SK-N-SH (cell line): Measurements from ENCODE around the gene MYO16. TPM values are rescaled to one million over a fixed set of nuclear protein-coding genes. Genes with fewer than 3 reads are reported as not detected.
A peak's percentile ranks its signal among the peaks of the same experiment; 100 is the strongest.

Experiments used
- CTCF ChIA-PET: fragments of 300-600, 350-600 bp; formaldehyde crosslinking; extraction: SDS; loops from one replicate; lab custom pipeline; 2021; lab: Yijun Ruan, JAX
- POLR2A ChIA-PET: fragments of 350-600 bp; sonication (Branson Sonifier 250); formaldehyde crosslinking; extraction: SDS; loops from one replicate; lab custom pipeline; 2020; ENCODE audit warnings: antibody characterized with exemption, inconsistent platforms; lab: Yijun Ruan, JAX
- DNase-seq: peaks from one replicate; pipeline ENCODE4 v3.0.0; 2012
- H2AFZ ChIP-seq: fragments of 200-600 bp; sonication (generic); 2 replicates; pipeline ENCODE4 v1.8.1; 2016; ENCODE audit warnings: antibody characterized with exemption, mild to moderate bottlenecking, low read depth
- H3F3A ChIP-seq: fragments of 200-600 bp; sonication (generic); replicated peaks from 2 replicates; pipeline ENCODE3; 2016; ENCODE audit warnings: antibody characterized with exemption, mild to moderate bottlenecking; ENCODE audit not compliant: insufficient read depth
- H3K27ac ChIP-seq, 2 experiments: fragments of 200-500 bp in 1 of 2; fragments of 200-600 bp in 1 of 2; sonication (Bioruptor generic) in 1 of 2; sonication (generic), shearing (Covaris generic) in 1 of 2; 2 replicates each; pipeline versions ENCODE4 v1.5.1 to v1.6.1; 2014 to 2016; ENCODE audit warnings: low read depth in 2 of 2, inconsistent platforms in 1 of 2, low read length in 1 of 2, mild to moderate bottlenecking in 1 of 2, mixed read lengths in 1 of 2
- H3K27me3 ChIP-seq: fragments of 200-600 bp; sonication (generic), shearing (Covaris generic); 2 replicates; pipeline ENCODE4 v1.6.1; 2016; ENCODE audit warnings: mixed run types; ENCODE audit not compliant: insufficient read depth
- H3K36me3 ChIP-seq, 2 experiments: fragments of 200-500 bp in 1 of 2; fragments of 200-600 bp in 1 of 2; sonication (Bioruptor generic) in 1 of 2; sonication (generic) in 1 of 2; replicated peaks in 1 of 2; 2 replicates each; pipeline versions ENCODE3 to v1.5.1; 2014 to 2016; ENCODE audit warnings: low read length in 1 of 2, mild to moderate bottlenecking in 1 of 2; ENCODE audit not compliant: insufficient read depth in 2 of 2, control insufficient read depth in 1 of 2
- H3K4me1 ChIP-seq, 2 experiments: fragments of 200-500 bp in 1 of 2; fragments of 200-600 bp in 1 of 2; sonication (Bioruptor generic) in 1 of 2; sonication (generic), shearing (Covaris generic) in 1 of 2; 2 replicates each; pipeline versions ENCODE4 v1.5.1 to v1.6.1; 2014 to 2016; ENCODE audit warnings: low read depth in 1 of 2, low read length in 1 of 2, mixed run types in 1 of 2; ENCODE audit not compliant: insufficient read depth in 2 of 2, control insufficient read depth in 1 of 2
- H3K4me2 ChIP-seq: fragments of 200-600 bp; sonication (generic), shearing (Covaris generic); 2 replicates; pipeline ENCODE4 v1.6.1; 2017; ENCODE audit warnings: mixed run types
- H3K4me3 ChIP-seq, 2 experiments: fragments of 200-500 bp in 1 of 2; fragments of 200-600 bp in 1 of 2; sonication (Bioruptor generic) in 1 of 2; sonication (generic), shearing (Covaris generic) in 1 of 2; 2 replicates each; pipeline versions ENCODE4 v1.5.1 to v1.8.1; 2014 to 2016; ENCODE audit warnings: low read depth in 2 of 2, inconsistent platforms in 1 of 2, low read length in 1 of 2, mild to moderate bottlenecking in 1 of 2, mixed read lengths in 1 of 2, moderate library complexity in 1 of 2
- H3K79me2 ChIP-seq: fragments of 200-600 bp; sonication (generic); 2 replicates; pipeline ENCODE4 v1.8.1; 2017; ENCODE audit warnings: mild to moderate bottlenecking; ENCODE audit not compliant: insufficient read depth
- H3K9ac ChIP-seq: fragments of 200-600 bp; sonication (generic); 2 replicates; pipeline ENCODE4 v1.6.1; 2017; ENCODE audit warnings: mixed run types
- H3K9me2 ChIP-seq: fragments of 200-600 bp; sonication (generic); 2 replicates; pipeline ENCODE4 v1.6.1; 2017; ENCODE audit warnings: mixed run types
- H3K9me3 ChIP-seq: fragments of 200-600 bp; sonication (generic); 2 replicates; pipeline ENCODE4 v1.6.1; 2017; ENCODE audit warnings: mixed run types, mild to moderate bottlenecking, moderate library complexity
- H4K20me1 ChIP-seq: fragments of 200-600 bp; sonication (generic); 2 replicates; pipeline ENCODE4 v1.6.1; 2017; ENCODE audit warnings: mild to moderate bottlenecking, mixed run types; ENCODE audit not compliant: insufficient read depth
- CTCF ChIP-seq: fragments of 200-600 bp; sonication (generic); IDR thresholded peaks from 2 replicates; pipeline ENCODE4 v1.6.1; 2017; ENCODE audit warnings: antibody characterized with exemption, mild to moderate bottlenecking, moderate library complexity
- ELF1 ChIP-seq: IDR thresholded peaks from 2 replicates; pipeline ENCODE4 v1.4.0; 2012
- EP300 ChIP-seq, 2 experiments: IDR thresholded peaks; 2 replicates each; pipeline versions ENCODE4 v1.4.0 to v1.6.1; 2012; ENCODE audit warnings: borderline replicate concordance in 1 of 2, low read depth in 1 of 2, low read length in 1 of 2
- EZH2phosphoT487 ChIP-seq: fragments of 200-600 bp; sonication (generic); IDR thresholded peaks from 2 replicates; pipeline ENCODE4 v1.6.1; 2017; ENCODE audit warnings: low read depth, mixed run types, mild to moderate bottlenecking, antibody characterized with exemption, moderate library complexity, borderline replicate concordance
- FOSL2 ChIP-seq: IDR thresholded peaks from 2 replicates; pipeline ENCODE4 v1.4.0; 2012; ENCODE audit warnings: low read depth, mild to moderate bottlenecking, moderate library complexity, borderline replicate concordance
- FOXM1 ChIP-seq: IDR thresholded peaks from 2 replicates; pipeline ENCODE4 v1.4.0; 2012; ENCODE audit warnings: low read depth, mild to moderate bottlenecking
- GABPA ChIP-seq: IDR thresholded peaks from 2 replicates; pipeline ENCODE4 v1.4.0; 2012; ENCODE audit warnings: low read depth, mild to moderate bottlenecking
- JUND ChIP-seq: IDR thresholded peaks from 2 replicates; pipeline ENCODE4 v1.4.0; 2012
- MAX ChIP-seq: IDR thresholded peaks from 2 replicates; pipeline ENCODE4 v1.4.0; 2012; ENCODE audit warnings: low read depth
- MEF2A ChIP-seq: IDR thresholded peaks from 2 replicates; pipeline ENCODE4 v1.4.0; 2012; ENCODE audit warnings: low read depth, borderline replicate concordance
- NFIC ChIP-seq: IDR thresholded peaks from 2 replicates; pipeline ENCODE4 v1.4.0; 2012; ENCODE audit warnings: borderline replicate concordance
- PBX3 ChIP-seq: IDR thresholded peaks from 2 replicates; pipeline ENCODE4; 2012
- RCOR1 ChIP-seq: fragments of 150-350 bp; IDR thresholded peaks from 2 replicates; pipeline ENCODE4 v1.6.1; 2017; ENCODE audit warnings: antibody characterized with exemption, low read length
- REST ChIP-seq: IDR thresholded peaks from 2 replicates; pipeline ENCODE4 v1.6.1; 2012; ENCODE audit warnings: mild to moderate bottlenecking, low read depth, low read length, moderate library complexity
- RFX5 ChIP-seq: IDR thresholded peaks from 2 replicates; pipeline ENCODE4 v1.6.1; 2012; ENCODE audit warnings: mild to moderate bottlenecking, improper control_type of control experiment, low read length
- SIN3A ChIP-seq: IDR thresholded peaks from 2 replicates; pipeline ENCODE4 v1.6.1; 2012; ENCODE audit warnings: low read depth, mild to moderate bottlenecking, low read length, moderate library complexity, borderline replicate concordance
- TAF1 ChIP-seq: IDR thresholded peaks from 2 replicates; pipeline ENCODE4 v1.6.1; 2012; ENCODE audit warnings: low read depth, mild to moderate bottlenecking, low read length, moderate library complexity, borderline replicate concordance
- TCF12 ChIP-seq: IDR thresholded peaks from 2 replicates; pipeline ENCODE4 v1.4.0; 2012
- USF1 ChIP-seq: IDR thresholded peaks from 2 replicates; pipeline ENCODE4 v1.4.0; 2012; ENCODE audit warnings: low read depth, borderline replicate concordance
- USF2 ChIP-seq: fragments of 150-350 bp; IDR thresholded peaks from 2 replicates; pipeline ENCODE4 v1.6.1; 2017; ENCODE audit warnings: antibody characterized with exemption, low read length, low read depth, borderline replicate concordance
- YY1 ChIP-seq: IDR thresholded peaks from 2 replicates; pipeline ENCODE4 v1.4.0; 2012; ENCODE audit warnings: low read depth, mild to moderate bottlenecking
- ZBTB33 ChIP-seq: IDR thresholded peaks from 2 replicates; pipeline ENCODE4 v1.4.0; 2012; ENCODE audit warnings: low read depth, borderline replicate concordance
- whole genome bisulfite sequencing: methylation state at CpG from one replicate; pipeline ENCODE4 v1.1.6; 2017; ENCODE audit warnings: low lambda C conversion rate; 5-methylcytosine and 5-hydroxymethylcytosine counted together
- polyA plus RNA-seq, 3 experiments: library from polyadenylated mRNA; depleted of rRNA; stranded (reverse); fragments of >200 nt; gene quantifications; 2 replicates each; pipeline ENCODE4 v1.2.3, GENCODE V29; 2012

Gene MYO16
- polyA plus RNA-seq, 1 of the 3 experiments (the other 2 are of a cell fraction): 0.07 TPM

GRCh38 chr13:109243311-109243951 is 614.0 kb downstream of the MYO16 start:
- H3K9me2 ChIP-seq: no peaks in the 10 kb centered on the region
- no peaks in the 10 kb centered on the region for H3K9me3 ChIP-seq
- CTCF ChIA-PET: interaction anchor here (1.4 to 2.5 kb wide), 2 partner anchors 10 kb away, joined by 3 to 7 read pairs; no protein-coding TSS in a partner anchor
- no peaks in the 10 kb centered on the region for H3K27me3 ChIP-seq
- no peak for DNase-seq
- peak overlapping the region; percentile 66; the same call in 1 of the 2 replicates for H2AFZ ChIP-seq
- H3F3A ChIP-seq: peaks cover 7% of the 10 kb centered on the region
- 6% methylated on average over 9 of the region's 9 CpGs for WGBS
- POLR2A ChIA-PET: no interaction called here
- H4K20me1 ChIP-seq: no peaks in the 10 kb centered on the region
- H3K4me3 ChIP-seq: peak overlapping the region in 1 of 2 experiments; percentile 35; a peak in 3 of 4 replicates
- no peaks in the 10 kb centered on the region for H3K79me2 ChIP-seq
- peak overlapping the region; percentile 65 for H3K9ac ChIP-seq
- 0 out of 4 replicates have a peak, but pooled peaks cover 0 to 11% of the 10 kb centered on the region in 2 experiments for H3K4me1 ChIP-seq
- peak overlapping the region; percentile 64 for H3K4me2 ChIP-seq
- H3K36me3 ChIP-seq: peaks cover 0 to 3% of the 10 kb centered on the region in 2 experiments
- peak overlapping the region; percentile 82 to 83 for H3K27ac ChIP-seq
- no peak for TF ChIP-seq REST
- no peak for TF ChIP-seq TAF1
- peak; percentile 77; the same call in 1 of the 2 replicates for TF ChIP-seq MAX
- TF ChIP-seq FOSL2: peak; percentile 79
- TF ChIP-seq TCF12: peak; percentile 86
- TF ChIP-seq RCOR1: no peak
- peak in 1 of 2 experiments; percentile 76; a peak in 2 of 4 replicates for TF ChIP-seq EP300 (IDR thresholded peaks at IDR 0.05; ENCODE audit: borderline replicate concordance in 1 of 2, low read depth in 1 of 2, low read length in 1 of 2)
- no peak for TF ChIP-seq ZBTB33
- TF ChIP-seq JUND: peak; percentile 92
- no peak; the same call in 1 of the 2 replicates for TF ChIP-seq NFIC
- no peak for TF ChIP-seq SIN3A
- TF ChIP-seq MEF2A: peak; percentile 67; the same call in 1 of the 2 replicates
- no peak for TF ChIP-seq USF1
- TF ChIP-seq EZH2phosphoT487: no peak
- TF ChIP-seq ELF1: no peak
- no peak; the same call in 1 of the 2 replicates for TF ChIP-seq FOXM1
- no peak for TF ChIP-seq USF2
- no peak for TF ChIP-seq CTCF
- peak; percentile 60 for TF ChIP-seq PBX3
- no peak for TF ChIP-seq RFX5
- no peak for TF ChIP-seq YY1
- no peak for TF ChIP-seq GABPA
